Upper lobe of left lung (tissue), 6 donors: Measurements from ENCODE around the gene LIPG. TPM values are rescaled to one million over a fixed set of nuclear protein-coding genes. Genes with fewer than 3 reads are reported as not detected.
"Not testable (repeated sequence)": the region's sequence is repeated elsewhere in the genome, so short reads cannot be mapped to it uniquely, and the experiment has no call there.

Experiments used
- ATAC-seq, 2 donors: fragments of 200-7000 bp; cut with Tn5 transposase; one replicate each; pipeline ENCODE4 v1.9.1; 2022; ENCODE audit warnings: mild to moderate bottlenecking in 2 of 2, moderate library complexity in 2 of 2; ENCODE audit not compliant: low FRiP score in 2 of 2
- DNase-seq, 2 donors: peaks; one replicate each; pipeline ENCODE4 v3.0.0-alpha.2; 2019 to 2020
- H3K27ac ChIP-seq, 4 donors: fragments of 200-600 bp; sonication (generic); one replicate each; pipeline ENCODE4 v1.5.1; 2016 to 2019
- H3K27me3 ChIP-seq, 4 donors: fragments of 200-600 bp; sonication (generic); one replicate each; pipeline ENCODE4 v1.5.1; 2017 to 2019
- H3K36me3 ChIP-seq, 4 donors: fragments of 200-600 bp; sonication (generic); one replicate each; pipeline ENCODE4 v1.5.1; 2016 to 2019
- H3K4me1 ChIP-seq, 4 donors: fragments of 200-600 bp; sonication (generic); one replicate each; pipeline ENCODE4 v1.5.1; 2018 to 2019
- H3K4me3 ChIP-seq, 4 donors: fragments of 200-600 bp; sonication (generic); one replicate each; pipeline ENCODE4 v1.5.1; 2017 to 2019; ENCODE audit warnings: mild to moderate bottlenecking in 2 of 4, moderate library complexity in 1 of 4
- H3K9me3 ChIP-seq, 4 donors: fragments of 200-600 bp; sonication (generic); one replicate each; pipeline ENCODE4 v1.5.1; 2018 to 2019
- CTCF ChIP-seq, 6 experiments: fragments of 450-650 bp in 4 of 6; fragments of 200-600 bp in 2 of 6; sonication (generic) in 2 of 6; IDR thresholded peaks; one replicate each; pipeline ENCODE4 v1.5.1; 2016 to 2019; ENCODE audit warnings: antibody characterized with exemption in 6 of 6
- EP300 ChIP-seq, 4 donors: sonication (generic); formaldehyde crosslinking; IDR thresholded peaks; one replicate each; pipeline ENCODE4 v1.5.1; 2017; ENCODE audit warnings: antibody characterized with exemption in 4 of 4, control low read depth in 2 of 4
- POLR2A ChIP-seq, 4 donors: fragments of 450-650 bp; IDR thresholded peaks; one replicate each; pipeline ENCODE4 v1.5.1; 2016 to 2017; ENCODE audit warnings: antibody characterized with exemption in 4 of 4, mild to moderate bottlenecking in 2 of 4
- POLR2AphosphoS5 ChIP-seq, 2 donors: sonication (generic); formaldehyde crosslinking; IDR thresholded peaks; one replicate each; pipeline ENCODE4 v1.5.1; 2017; ENCODE audit warnings: antibody characterized with exemption in 2 of 2
- WGBS, 2 donors: methylation state at CpG; one replicate each; pipeline ENCODE4 v1.1.5; 2017 to 2018; 5-methylcytosine and 5-hydroxymethylcytosine counted together
- total RNA-seq, 6 donors: library from RNA; depleted of rRNA in 4 of 6; stranded (reverse); fragments of >200 nt in 4 of 6; gene quantifications; one replicate each; pipeline versions ENCODE4 v1.1.0 to v1.2.1, GENCODE V29; 2016 to 2021
- donor health status: DM: no; HTN: no; CAD: no; lungs with moderate emphysema.
- donor health status: DM: no; HTN: yes; CAD: no; lungs with severe emphysema.

The LIPG gene
- total RNA-seq, 6 donors from 2014 or later = 1.9 to 12.2 (median 4.5) TPM

- H3K4me1 ChIP-seq = no peaks in the 10 kb centered on the region
- H3K27me3 ChIP-seq = no peaks in the 10 kb centered on the region
- no peaks in the 10 kb centered on the region for H3K36me3 ChIP-seq
- 47 to 58% methylated on average over 7 of the region's 7 CpGs for WGBS, 2 donors
- H3K4me3 ChIP-seq = no peak overlapping the region
- no peak for ATAC-seq
- H3K9me3 ChIP-seq = no peaks in the 10 kb centered on the region
- no peak overlapping the region for H3K27ac ChIP-seq
- TF ChIP-seq POLR2A (IDR thresholded peaks at IDR 0.05) (no peak), POLR2AphosphoS5 (IDR thresholded peaks at IDR 0.05) (no peak), EP300 (IDR thresholded peaks at IDR 0.05) (no peak), CTCF (IDR thresholded peaks at IDR 0.05) (no peak)
- DNase-seq = no peak
These were observed 19.5 kb downstream of the LIPG start for GRCh38 chr18:49581371-49581770.

- WGBS, 2 donors = 77 to 87% methylated on average over 8 of the region's 8 CpGs
- ATAC-seq (peak in 1 of 2 donors; percentile 19), DNase-seq (no peak)
- H3K27me3 ChIP-seq = no peaks in the 10 kb centered on the region
- H3K4me1 ChIP-seq = no peaks in the 10 kb centered on the region
- TF ChIP-seq EP300 (IDR thresholded peaks at IDR 0.05) = no peak
- TF ChIP-seq POLR2A (IDR thresholded peaks at IDR 0.05) = no peak
- no peak for TF ChIP-seq CTCF (IDR thresholded peaks at IDR 0.05)
- H3K27ac ChIP-seq = no peak overlapping the region
- no peak overlapping the region for H3K4me3 ChIP-seq
- H3K36me3 ChIP-seq = no peaks in the 10 kb centered on the region
- H3K9me3 ChIP-seq = no peaks in the 10 kb centered on the region
These were observed 20.7 kb downstream of the LIPG start for GRCh38 chr18:49582579-49582978.

- ATAC-seq = no peak
- Histone ChIP-seq H3K4me3 (no peak overlapping the region), H3K9me3 (no peaks in the 10 kb centered on the region), H3K27ac (no peak overlapping the region), H3K36me3 (no peaks in the 10 kb centered on the region), H3K27me3 (no peaks in the 10 kb centered on the region), H3K4me1 (no peaks in the 10 kb centered on the region)
- WGBS, 2 donors = 70 to 73% methylated on average over 3 of the region's 3 CpGs
- TF ChIP-seq CTCF (IDR thresholded peaks at IDR 0.05) = no peak
- TF ChIP-seq POLR2AphosphoS5 (IDR thresholded peaks at IDR 0.05) = no peak
- no peak for TF ChIP-seq EP300 (IDR thresholded peaks at IDR 0.05)
- TF ChIP-seq POLR2A (IDR thresholded peaks at IDR 0.05) = no peak
- DNase-seq = no peak
These were observed 22.5 kb downstream of the LIPG start for GRCh38 chr18:49584394-49584793.

GRCh38 chr18:49584951-49585350 is 23.1 kb downstream of the LIPG start:
- H3K27me3 ChIP-seq, H3K4me1 ChIP-seq, H3K36me3 ChIP-seq, H3K27ac ChIP-seq, H3K4me3 ChIP-seq, H3K9me3 ChIP-seq, ATAC-seq: not testable (repeated sequence)
- WGBS, 2 donors = 79 to 83% methylated on average over 4 of the region's 4 CpGs
- DNase-seq = peak in 1 of 2 donors; percentile 39

GRCh38 chr18:49585781-49586663 is 24.2 kb downstream of the LIPG start:
- Histone ChIP-seq H3K27ac (no peak overlapping the region), H3K4me1 (no peaks in the 10 kb centered on the region), H3K9me3 (no peaks in the 10 kb centered on the region), H3K4me3 (no peak overlapping the region), H3K27me3 (no peaks in the 10 kb centered on the region), H3K36me3 (no peaks in the 10 kb centered on the region)
- WGBS, 2 donors = 88 to 91% methylated on average over 9 of the region's 9 CpGs
- DNase-seq (no peak), ATAC-seq (no peak)
- TF ChIP-seq CTCF (IDR thresholded peaks at IDR 0.05) (no peak), EP300 (IDR thresholded peaks at IDR 0.05) (no peak), POLR2AphosphoS5 (IDR thresholded peaks at IDR 0.05) (no peak), POLR2A (IDR thresholded peaks at IDR 0.05) (no peak)
